Measurements from ENCODE around the gene PAX5. TPM values are rescaled to one million over a fixed set of nuclear protein-coding genes. Genes with fewer than 3 reads are reported as not detected.

The PAX5 gene
- total RNA-seq, 3 donors from 2014 or later (not counting 1 experiment from before 2014, with no cell fraction given), result 1.3 to 2.1 (median 2.0) TPM

DNA sequence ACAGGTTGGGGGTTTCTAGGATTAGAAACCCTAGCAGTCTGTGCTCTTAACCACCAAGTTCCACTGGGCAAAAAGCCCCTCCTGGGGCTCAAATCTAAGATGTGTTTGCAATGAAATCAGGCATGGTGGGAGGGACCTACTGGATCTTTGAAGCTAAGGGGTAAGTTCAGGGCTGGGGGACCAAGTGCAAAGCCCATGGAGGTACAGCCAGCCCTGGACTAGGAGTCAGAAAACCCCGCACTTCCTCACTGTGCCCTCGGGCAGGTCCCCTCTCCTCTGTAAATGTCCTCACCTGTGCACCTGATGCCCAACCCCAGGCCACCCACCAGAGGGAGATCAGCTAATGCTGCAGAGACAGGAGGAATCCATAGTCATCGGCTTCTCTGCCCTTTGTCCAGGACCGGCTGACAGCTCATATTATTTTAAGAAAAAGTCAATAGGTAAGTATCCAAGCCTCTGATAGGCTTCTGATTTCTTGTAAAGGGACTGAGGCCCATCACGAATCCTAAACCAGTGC is 138.3 kb downstream of the PAX5 start:
- Mint-ChIP-seq H3K4me3 (no peak overlapping the region), H3K36me3 (no peaks in the 10 kb centered on the region), H3K27ac (no peak overlapping the region), H3K27me3 (ENCODE audit: low read depth in 2 of 2) (peaks cover 13 to 21% of the 10 kb centered on the region in 2 donors), H3K9me3 (no peaks in the 10 kb centered on the region), H3K4me1 (no peaks in the 10 kb centered on the region)
- no peak for DNase-seq
- H3K27me3 ChIP-seq (ENCODE audit: control insufficient read depth, insufficient read depth, low read length), result no peaks in the 10 kb centered on the region
- no peak for ATAC-seq
- no peaks in the 10 kb centered on the region for H3K9me3 ChIP-seq (ENCODE audit: control insufficient read depth, insufficient read depth, low read length)
- no peaks in the 10 kb centered on the region for H3K36me3 ChIP-seq (ENCODE audit: control insufficient read depth, insufficient read depth, low read length)
- TF ChIP-seq, protein P1, sequence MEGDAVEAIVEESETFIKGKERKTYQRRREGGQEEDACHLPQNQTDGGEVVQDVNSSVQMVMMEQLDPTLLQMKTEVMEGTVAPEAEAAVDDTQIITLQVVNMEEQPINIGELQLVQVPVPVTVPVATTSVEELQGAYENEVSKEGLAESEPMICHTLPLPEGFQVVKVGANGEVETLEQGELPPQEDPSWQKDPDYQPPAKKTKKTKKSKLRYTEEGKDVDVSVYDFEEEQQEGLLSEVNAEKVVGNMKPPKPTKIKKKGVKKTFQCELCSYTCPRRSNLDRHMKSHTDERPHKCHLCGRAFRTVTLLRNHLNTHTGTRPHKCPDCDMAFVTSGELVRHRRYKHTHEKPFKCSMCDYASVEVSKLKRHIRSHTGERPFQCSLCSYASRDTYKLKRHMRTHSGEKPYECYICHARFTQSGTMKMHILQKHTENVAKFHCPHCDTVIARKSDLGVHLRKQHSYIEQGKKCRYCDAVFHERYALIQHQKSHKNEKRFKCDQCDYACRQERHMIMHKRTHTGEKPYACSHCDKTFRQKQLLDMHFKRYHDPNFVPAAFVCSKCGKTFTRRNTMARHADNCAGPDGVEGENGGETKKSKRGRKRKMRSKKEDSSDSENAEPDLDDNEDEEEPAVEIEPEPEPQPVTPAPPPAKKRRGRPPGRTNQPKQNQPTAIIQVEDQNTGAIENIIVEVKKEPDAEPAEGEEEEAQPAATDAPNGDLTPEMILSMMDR (IDR thresholded peaks at IDR 0.05), result no peak
- no peaks in the 10 kb centered on the region for H3K4me1 ChIP-seq (ENCODE audit: control insufficient read depth, insufficient read depth, low read length)
- H3K4me3 ChIP-seq (ENCODE audit: low read length), result no peak overlapping the region
- 76% methylated on average over 5 of the region's 5 CpGs for WGBS (ENCODE audit: insufficient coverage)
- H3K27ac ChIP-seq (ENCODE audit: low read length), result no peak overlapping the region
- intact Hi-C loops (cut with micrococcal nuclease), result no loop called here

DNA sequence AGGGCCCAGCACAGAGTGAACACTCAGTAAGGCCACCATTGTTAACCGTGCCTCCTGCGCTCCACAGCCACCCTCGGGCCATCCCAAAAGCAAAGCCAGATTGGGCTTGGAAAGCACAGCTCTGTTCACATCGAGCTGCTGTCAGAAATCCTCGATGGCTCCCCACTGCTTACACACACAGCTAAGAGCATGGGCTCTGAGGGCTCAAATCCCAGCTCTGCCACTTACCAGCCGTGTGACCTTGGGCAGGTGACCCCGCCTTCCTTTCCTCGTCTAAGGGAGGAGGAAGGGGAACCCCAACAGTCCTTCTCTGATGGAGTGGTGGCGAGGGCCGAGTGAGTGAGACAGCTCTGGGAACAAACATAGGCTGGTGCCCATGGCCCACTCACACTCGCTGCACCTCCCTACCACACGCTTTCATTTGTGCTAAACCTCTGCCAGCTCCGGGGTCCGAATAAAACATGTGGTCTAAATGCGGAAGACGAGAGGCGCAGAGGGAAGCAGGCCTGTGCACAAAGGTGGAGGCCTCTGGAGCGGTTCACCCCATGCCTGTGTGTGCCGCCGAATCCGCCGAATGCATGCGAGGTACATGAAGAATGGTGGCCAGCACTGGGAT is 139.3 kb downstream of the PAX5 start:
- no peak overlapping the region for H3K4me3 ChIP-seq (ENCODE audit: low read length)
- DNase-seq (no peak), ATAC-seq (no peak)
- Mint-ChIP-seq H3K4me1 (no peaks in the 10 kb centered on the region), H3K36me3 (no peaks in the 10 kb centered on the region), H3K27me3 (ENCODE audit: low read depth in 2 of 2) (peaks cover 12 to 27% of the 10 kb centered on the region in 2 donors), H3K27ac (no peak overlapping the region), H3K4me3 (no peak overlapping the region), H3K9me3 (no peaks in the 10 kb centered on the region)
- intact Hi-C loops (cut with micrococcal nuclease), result no loop called here
- H3K36me3 ChIP-seq (ENCODE audit: control insufficient read depth, insufficient read depth, low read length), result no peaks in the 10 kb centered on the region
- no peak overlapping the region for H3K27ac ChIP-seq (ENCODE audit: low read length)
- WGBS (ENCODE audit: insufficient coverage), result 90% methylated on average over 23 of the region's 23 CpGs
- no peaks in the 10 kb centered on the region for H3K9me3 ChIP-seq (ENCODE audit: control insufficient read depth, insufficient read depth, low read length)
- H3K4me1 ChIP-seq (ENCODE audit: control insufficient read depth, insufficient read depth, low read length), result no peaks in the 10 kb centered on the region
- TF ChIP-seq, protein P1 (IDR thresholded peaks at IDR 0.05), result no peak
- no peaks in the 10 kb centered on the region for H3K27me3 ChIP-seq (ENCODE audit: control insufficient read depth, insufficient read depth, low read length)

DNA sequence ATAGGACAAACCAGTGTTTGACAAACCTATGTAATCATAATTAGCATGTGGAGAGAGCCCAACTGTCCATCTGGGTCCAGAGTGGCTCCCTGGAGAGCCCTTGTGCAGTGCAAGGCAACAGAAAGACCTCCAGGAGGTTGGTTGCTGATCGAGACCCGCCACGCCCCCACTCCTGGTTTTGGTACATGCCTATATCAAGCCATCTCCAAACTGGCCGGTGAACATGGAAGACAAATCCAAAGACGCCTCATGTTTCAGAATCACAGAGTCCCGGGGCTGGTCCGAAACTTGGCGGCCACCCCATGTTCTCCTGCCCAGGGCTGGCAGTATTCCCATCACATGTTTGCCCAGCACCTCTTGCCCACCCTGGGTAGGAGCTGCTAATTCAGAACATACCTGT is 140.2 kb downstream of the PAX5 start:
- 91% methylated on average over 8 of the region's 8 CpGs for WGBS (ENCODE audit: insufficient coverage)
- intact Hi-C loops (cut with micrococcal nuclease), result no loop called here
- Histone ChIP-seq H3K9me3 (ENCODE audit: control insufficient read depth, insufficient read depth, low read length) (no peaks in the 10 kb centered on the region), H3K27me3 (ENCODE audit: control insufficient read depth, insufficient read depth, low read length) (no peaks in the 10 kb centered on the region), H3K27ac (ENCODE audit: low read length) (no peak overlapping the region), H3K36me3 (ENCODE audit: control insufficient read depth, insufficient read depth, low read length) (no peaks in the 10 kb centered on the region), H3K4me1 (ENCODE audit: control insufficient read depth, insufficient read depth, low read length) (no peaks in the 10 kb centered on the region), H3K4me3 (ENCODE audit: low read length) (no peak overlapping the region)
- no peak for ATAC-seq
- H3K9me3 Mint-ChIP-seq, result no peaks in the 10 kb centered on the region
- no peak for DNase-seq
- H3K27me3 Mint-ChIP-seq (ENCODE audit: low read depth in 2 of 2), result peaks cover 15 to 30% of the 10 kb centered on the region in 2 donors
- no peak overlapping the region for H3K27ac Mint-ChIP-seq
- no peak overlapping the region for H3K4me3 Mint-ChIP-seq
- TF ChIP-seq, protein P1 (IDR thresholded peaks at IDR 0.05), result no peak
- no peaks in the 10 kb centered on the region for H3K4me1 Mint-ChIP-seq
- H3K36me3 Mint-ChIP-seq, result no peaks in the 10 kb centered on the region

DNA sequence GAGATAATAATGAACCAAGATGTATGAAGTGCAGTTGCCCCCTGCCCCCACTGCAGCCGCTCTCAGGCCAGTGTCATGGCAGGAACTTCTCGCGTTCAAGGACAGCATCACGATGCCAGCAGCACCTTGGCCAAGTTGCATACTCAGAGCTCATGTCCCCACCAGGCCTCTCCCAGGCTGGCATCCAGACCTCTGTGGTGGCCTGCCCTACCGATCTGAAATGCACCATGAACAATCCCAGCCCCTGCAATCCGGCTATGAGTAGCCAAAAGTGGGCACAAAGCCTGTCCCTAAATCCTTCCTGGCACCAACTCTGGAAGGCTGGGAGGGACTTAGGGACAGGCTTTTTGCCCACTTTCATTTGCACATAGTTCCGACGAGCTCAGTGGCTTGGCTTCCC is 140.9 kb downstream of the PAX5 start:
- no peak for ATAC-seq
- H3K4me3 ChIP-seq (ENCODE audit: low read length), result no peak overlapping the region
- Mint-ChIP-seq H3K27ac (no peak overlapping the region), H3K27me3 (ENCODE audit: low read depth in 2 of 2) (peaks cover 15 to 31% of the 10 kb centered on the region in 2 donors), H3K4me1 (no peaks in the 10 kb centered on the region), H3K36me3 (no peaks in the 10 kb centered on the region), H3K4me3 (no peak overlapping the region), H3K9me3 (no peaks in the 10 kb centered on the region)
- 94% methylated on average over 8 of the region's 8 CpGs for WGBS (ENCODE audit: insufficient coverage)
- H3K27ac ChIP-seq (ENCODE audit: low read length), result no peak overlapping the region
- no peaks in the 10 kb centered on the region for H3K36me3 ChIP-seq (ENCODE audit: control insufficient read depth, insufficient read depth, low read length)
- H3K9me3 ChIP-seq (ENCODE audit: control insufficient read depth, insufficient read depth, low read length), result no peaks in the 10 kb centered on the region
- no peaks in the 10 kb centered on the region for H3K27me3 ChIP-seq (ENCODE audit: control insufficient read depth, insufficient read depth, low read length)
- intact Hi-C loops (cut with micrococcal nuclease), result no loop called here
- TF ChIP-seq, protein P1 (IDR thresholded peaks at IDR 0.05), result no peak
- DNase-seq, result no peak
- no peaks in the 10 kb centered on the region for H3K4me1 ChIP-seq (ENCODE audit: control insufficient read depth, insufficient read depth, low read length)

Measured in natural killer cell (primary cell).